AG09309 (cell line): ENCODE results near the gene ADAMTS17.
"Not testable (repeated sequence)": the region's sequence is repeated elsewhere in the genome, so short reads cannot be mapped to it uniquely, and the experiment has no call there.

ENCODE experiments used
- DNase-seq: peaks from one replicate; pipeline ENCODE4 v3.0.0-alpha.2; 2010; ENCODE audit warnings: low read depth
- H3K4me3 ChIP-seq: 2 replicates; pipeline ENCODE4 v1.5.1; 2011; ENCODE audit warnings: mild to moderate bottlenecking, low read depth, low read length, moderate library complexity; ENCODE audit not compliant: control insufficient read depth
- CTCF ChIP-seq: IDR thresholded peaks from 2 replicates; pipeline ENCODE4 v1.5.1; 2011; ENCODE audit warnings: mild to moderate bottlenecking, low read depth, low read length, inconsistent platforms; ENCODE audit not compliant: insufficient read depth, control insufficient read depth; ENCODE audit errors: missing control alignments

ADAMTS17 gene

GRCh38 chr15:99931703-99932603 is 409.8 kb downstream of the ADAMTS17 start:
- no peak for DNase-seq
- no peak for TF ChIP-seq CTCF
- no peak overlapping the region for H3K4me3 ChIP-seq

GRCh38 chr15:99930696-99931095 is 411.1 kb downstream of the ADAMTS17 start:
- TF ChIP-seq CTCF, result no peak
- no peak overlapping the region for H3K4me3 ChIP-seq
- no peak for DNase-seq

GRCh38 chr15:99929266-99929665 is 412.5 kb downstream of the ADAMTS17 start:
- no peak for DNase-seq
- H3K4me3 ChIP-seq, result no peak overlapping the region
- TF ChIP-seq CTCF, result no peak

- peak overlapping the region; percentile 46 for H3K4me3 ChIP-seq
- peak; percentile 39 for TF ChIP-seq CTCF
- DNase-seq, result peak; percentile 18
Measured at GRCh38 chr15:99928429-99928981, 413.3 kb downstream of the ADAMTS17 start.

GRCh38 chr15:99926532-99926931 is 415.2 kb downstream of the ADAMTS17 start:
- H3K4me3 ChIP-seq, DNase-seq: not testable (repeated sequence)

GRCh38 chr15:99925661-99926461 is 415.9 kb downstream of the ADAMTS17 start:
- no peak for TF ChIP-seq CTCF
- H3K4me3 ChIP-seq, result peak overlapping the region; percentile 32
- DNase-seq, result no peak

- no peak overlapping the region for H3K4me3 ChIP-seq
- TF ChIP-seq CTCF, result no peak
- no peak for DNase-seq
Measured at GRCh38 chr15:99923711-99924110, 418.1 kb downstream of the ADAMTS17 start.
